HepG2 (cell line): ENCODE data around the gene COX6B1. TPM values are rescaled to one million over a fixed set of nuclear protein-coding genes. Genes with fewer than 3 reads are reported as not detected.

Source experiments
- CBX2 ChIP-seq, 2 experiments: fragments of 200-600 bp in 1 of 2; sonication (generic); formaldehyde crosslinking in 1 of 2; IDR thresholded peaks; 2 replicates each; pipeline versions ENCODE4 v1.7.0 to v1.8.1; 2018 to 2022; ENCODE audit warnings: low read depth in 2 of 2, low read length in 1 of 2, mild to moderate bottlenecking in 1 of 2, missing genetic modification reagents in 1 of 2
- CHD2 ChIP-seq: IDR thresholded peaks from 2 replicates; pipeline ENCODE4 v1.6.1; 2011; ENCODE audit warnings: low read depth, low read length, improper control_type of control experiment
- GFI1 ChIP-seq: sonication (generic); formaldehyde crosslinking; IDR thresholded peaks from 2 replicates; pipeline ENCODE4 v1.5.0; 2020; ENCODE audit warnings: missing genetic modification reagents, mild to moderate bottlenecking, borderline replicate concordance
- HDAC6 ChIP-seq: fragments of 200-600 bp; sonication (generic); IDR thresholded peaks from 2 replicates; pipeline ENCODE4 v1.7.0; 2017; ENCODE audit warnings: mild to moderate bottlenecking, antibody characterized with exemption, low read length, low read depth
- MAZ ChIP-seq, 2 experiments: sonication (generic) in 1 of 2; formaldehyde crosslinking in 1 of 2; IDR thresholded peaks; 2 replicates each; pipeline versions ENCODE4 v1.5.0 to v1.6.1; 2012 to 2020; ENCODE audit warnings: low read depth in 2 of 2, mild to moderate bottlenecking in 2 of 2, borderline replicate concordance in 1 of 2, improper control_type of control experiment in 1 of 2, low read length in 1 of 2, missing genetic modification reagents in 1 of 2, moderate library complexity in 1 of 2
- NFE2 ChIP-seq: sonication (generic); formaldehyde crosslinking; IDR thresholded peaks from 2 replicates; pipeline ENCODE4 v1.4.0; 2020; ENCODE audit warnings: missing genetic modification reagents
- PAX8 ChIP-seq: sonication (generic); formaldehyde crosslinking; IDR thresholded peaks from 2 replicates; pipeline ENCODE4 v1.8.0; 2022; ENCODE audit warnings: mild to moderate bottlenecking, missing genetic modification reagents, borderline replicate concordance
- RAD51 ChIP-seq: fragments of 450-650 bp; IDR thresholded peaks from 2 replicates; pipeline ENCODE4 v1.6.1; 2016; ENCODE audit warnings: borderline replicate concordance
- REPIN1 ChIP-seq: sonication (generic); formaldehyde crosslinking; IDR thresholded peaks from 2 replicates; pipeline ENCODE4 v1.8.0; 2022; ENCODE audit warnings: missing genetic modification reagents, low read depth, mild to moderate bottlenecking, borderline replicate concordance
- RFX3 ChIP-seq: IDR thresholded peaks from 2 replicates; pipeline ENCODE4 v1.6.1; 2016; ENCODE audit warnings: missing biosample characterization, missing genetic modification reagents
- SMAD3 ChIP-seq: sonication (generic); formaldehyde crosslinking; IDR thresholded peaks from 2 replicates; pipeline ENCODE4 v1.4.0; 2020; ENCODE audit warnings: missing genetic modification reagents
- XRCC5 ChIP-seq: fragments of 200-400 bp; formaldehyde crosslinking; optimal IDR thresholded peaks from 2 replicates; pipeline ENCODE3; 2017; ENCODE audit warnings: mild to moderate bottlenecking, low read length
- ZC3H4 ChIP-seq: sonication (generic); formaldehyde crosslinking; IDR thresholded peaks from 2 replicates; pipeline ENCODE4 v1.4.0; 2020; ENCODE audit warnings: missing genetic modification reagents, borderline replicate concordance
- ZFYVE20 ChIP-seq: sonication (generic); formaldehyde crosslinking; IDR thresholded peaks from 2 replicates; pipeline ENCODE4 v1.8.0; 2023; ENCODE audit warnings: low read depth, mild to moderate bottlenecking, moderate library complexity, missing genetic modification reagents, borderline replicate concordance
- ZKSCAN1 ChIP-seq: fragments of 150-350 bp; IDR thresholded peaks from 2 replicates; pipeline ENCODE4 v1.6.1; 2014; ENCODE audit warnings: low read length
- ZNF160 ChIP-seq: sonication (generic); formaldehyde crosslinking; IDR thresholded peaks from 2 replicates; pipeline ENCODE4 v1.8.0; 2022; ENCODE audit warnings: mild to moderate bottlenecking, inconsistent platforms, missing genetic modification reagents
- ZNF614 ChIP-seq: IDR thresholded peaks from 2 replicates; pipeline ENCODE4 v1.6.1; 2018; ENCODE audit warnings: missing biosample characterization, missing genetic modification reagents, inconsistent platforms, borderline replicate concordance
- ZSCAN9 ChIP-seq: IDR thresholded peaks from 2 replicates; pipeline ENCODE4 v1.6.1; 2016; ENCODE audit warnings: borderline replicate concordance
- polyA plus RNA-seq, 8 experiments: library from polyadenylated mRNA; depleted of rRNA in 3 of 8; stranded (reverse) in 7 of 8; unstranded in 1 of 8; fragments of >200 nt; fragmentation: Illumina TruSeq in 4 of 8; extraction: Trizol in 4 of 8; gene quantifications; 2 replicates each; pipeline versions ENCODE4 v1.2.1 to v1.2.3, GENCODE V29; 2011 to 2016; ENCODE audit warnings: low read depth in 4 of 8, missing spikeins in 1 of 8, mixed read lengths in 1 of 8; ENCODE audit not compliant: insufficient read depth in 1 of 8
- total RNA-seq, 5 experiments: library from RNA; depleted of rRNA; stranded (reverse); fragments of >200 nt; fragmentation: Illumina TruSeq; extraction: Trizol; gene quantifications; 2 replicates each; pipeline ENCODE4 v1.2.3, GENCODE V29; 2016; ENCODE audit warnings: low read depth in 1 of 5
- TF ChIP-seq, protein P1 (sequence below): sonication (generic); formaldehyde crosslinking; IDR thresholded peaks from 2 replicates; pipeline ENCODE4 v1.4.0; 2020; ENCODE audit warnings: missing genetic modification reagents
- TF ChIP-seq, protein P2 (sequence below): sonication (generic); formaldehyde crosslinking; IDR thresholded peaks from 2 replicates; pipeline ENCODE4 v1.4.0; 2020; ENCODE audit warnings: missing genetic modification reagents
- TF ChIP-seq, protein P3 (sequence below): sonication (generic); formaldehyde crosslinking; IDR thresholded peaks from 2 replicates; pipeline ENCODE4 v1.8.1; 2023; ENCODE audit warnings: mild to moderate bottlenecking, moderate library complexity, missing genetic modification reagents
- TF ChIP-seq, protein P4 (sequence below): sonication (generic); formaldehyde crosslinking; IDR thresholded peaks from 2 replicates; pipeline ENCODE4 v1.4.0; 2020; ENCODE audit warnings: missing genetic modification reagents

Gene COX6B1
- total and polyA plus RNA-seq, 2 of the 13 experiments (the other 11 are each of a cell fraction or from before 2014, with no cell fraction given): 481 to 487 TPM

GRCh38 chr19:35628565-35629331 is 19.4 kb upstream of the COX6B1 start, which contains the start of gene RBM42 (continued):
- TF ChIP-seq HDAC6 (no peak), XRCC5 (peak; percentile 78), ZFYVE20 (CRISPR knock-in tag) (no peak), RAD51 (no peak), ZC3H4 (no peak), GFI1 (CRISPR knock-in tag) (0 out of 2 replicates have a peak, but pooled peaks have one; percentile 18), NFE2 (CRISPR knock-in tag) (no peak), SMAD3 (CRISPR knock-in tag) (peak; percentile 47; the same call in 1 of the 2 replicates), CHD2 (peak; percentile 77), ZSCAN9 (no peak; the same call in 1 of the 2 replicates), ZNF614 (CRISPR knock-in tag) (0 out of 2 replicates have a peak, but pooled peaks have one; percentile 13), ZKSCAN1 (peak; percentile 85), REPIN1 (CRISPR knock-in tag) (peak; percentile 69; the same call in 1 of the 2 replicates), MAZ (IDR thresholded peaks at IDR 0.05; ENCODE audit: borderline replicate concordance, low read depth, low read length) (peak; percentile 58; the same call in 1 of the 2 replicates), MAZ (CRISPR knock-in tag; IDR thresholded peaks at IDR 0.05; ENCODE audit: low read depth) (peak; percentile 89), CBX2 (IDR thresholded peaks at IDR 0.05; ENCODE audit: low read depth, low read length) (no peak), CBX2 (CRISPR knock-in tag; IDR thresholded peaks at IDR 0.05; ENCODE audit: low read depth) (no peak), PAX8 (CRISPR knock-in tag) (no peak), RFX3 (CRISPR knock-in tag) (no peak), ZNF160 (CRISPR knock-in tag) (no peak)
- TF ChIP-seq, protein P1, sequence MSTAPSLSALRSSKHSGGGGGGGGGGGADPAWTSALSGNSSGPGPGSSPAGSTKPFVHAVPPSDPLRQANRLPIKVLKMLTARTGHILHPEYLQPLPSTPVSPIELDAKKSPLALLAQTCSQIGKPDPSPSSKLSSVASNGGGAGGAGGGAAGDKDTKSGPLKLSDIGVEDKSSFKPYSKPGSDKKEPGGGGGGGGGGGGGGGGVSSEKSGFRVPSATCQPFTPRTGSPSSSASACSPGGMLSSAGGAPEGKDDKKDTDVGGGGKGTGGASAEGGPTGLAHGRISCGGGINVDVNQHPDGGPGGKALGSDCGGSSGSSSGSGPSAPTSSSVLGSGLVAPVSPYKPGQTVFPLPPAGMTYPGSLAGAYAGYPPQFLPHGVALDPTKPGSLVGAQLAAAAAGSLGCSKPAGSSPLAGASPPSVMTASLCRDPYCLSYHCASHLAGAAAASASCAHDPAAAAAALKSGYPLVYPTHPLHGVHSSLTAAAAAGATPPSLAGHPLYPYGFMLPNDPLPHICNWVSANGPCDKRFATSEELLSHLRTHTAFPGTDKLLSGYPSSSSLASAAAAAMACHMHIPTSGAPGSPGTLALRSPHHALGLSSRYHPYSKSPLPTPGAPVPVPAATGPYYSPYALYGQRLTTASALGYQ (CRISPR knock-in tag): no peak
- TF ChIP-seq, protein P2, sequence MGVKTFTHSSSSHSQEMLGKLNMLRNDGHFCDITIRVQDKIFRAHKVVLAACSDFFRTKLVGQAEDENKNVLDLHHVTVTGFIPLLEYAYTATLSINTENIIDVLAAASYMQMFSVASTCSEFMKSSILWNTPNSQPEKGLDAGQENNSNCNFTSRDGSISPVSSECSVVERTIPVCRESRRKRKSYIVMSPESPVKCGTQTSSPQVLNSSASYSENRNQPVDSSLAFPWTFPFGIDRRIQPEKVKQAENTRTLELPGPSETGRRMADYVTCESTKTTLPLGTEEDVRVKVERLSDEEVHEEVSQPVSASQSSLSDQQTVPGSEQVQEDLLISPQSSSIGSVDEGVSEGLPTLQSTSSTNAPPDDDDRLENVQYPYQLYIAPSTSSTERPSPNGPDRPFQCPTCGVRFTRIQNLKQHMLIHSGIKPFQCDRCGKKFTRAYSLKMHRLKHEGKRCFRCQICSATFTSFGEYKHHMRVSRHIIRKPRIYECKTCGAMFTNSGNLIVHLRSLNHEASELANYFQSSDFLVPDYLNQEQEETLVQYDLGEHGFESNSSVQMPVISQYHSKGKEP (CRISPR knock-in tag): no peak
- TF ChIP-seq, protein P3, sequence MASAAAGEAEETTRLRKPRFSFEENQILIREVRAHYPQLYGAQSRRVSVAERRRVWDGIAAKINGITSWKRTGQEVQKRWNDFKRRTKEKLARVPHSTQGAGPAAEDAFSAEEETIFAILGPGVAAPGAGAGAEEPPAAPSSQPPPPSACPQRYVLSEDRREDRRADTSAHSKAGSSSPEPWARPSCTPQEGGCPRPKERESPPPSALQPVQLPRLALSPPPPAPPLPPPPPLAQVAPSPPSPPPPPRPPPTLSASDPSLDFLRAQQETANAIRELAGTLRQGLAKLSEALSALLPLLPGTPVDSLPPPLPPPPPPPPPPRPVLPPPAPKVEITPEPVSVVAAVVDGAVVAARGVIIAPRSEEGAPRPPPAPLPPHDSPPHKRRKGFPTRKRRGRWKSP: peak; percentile 78
- TF ChIP-seq, protein P4, sequence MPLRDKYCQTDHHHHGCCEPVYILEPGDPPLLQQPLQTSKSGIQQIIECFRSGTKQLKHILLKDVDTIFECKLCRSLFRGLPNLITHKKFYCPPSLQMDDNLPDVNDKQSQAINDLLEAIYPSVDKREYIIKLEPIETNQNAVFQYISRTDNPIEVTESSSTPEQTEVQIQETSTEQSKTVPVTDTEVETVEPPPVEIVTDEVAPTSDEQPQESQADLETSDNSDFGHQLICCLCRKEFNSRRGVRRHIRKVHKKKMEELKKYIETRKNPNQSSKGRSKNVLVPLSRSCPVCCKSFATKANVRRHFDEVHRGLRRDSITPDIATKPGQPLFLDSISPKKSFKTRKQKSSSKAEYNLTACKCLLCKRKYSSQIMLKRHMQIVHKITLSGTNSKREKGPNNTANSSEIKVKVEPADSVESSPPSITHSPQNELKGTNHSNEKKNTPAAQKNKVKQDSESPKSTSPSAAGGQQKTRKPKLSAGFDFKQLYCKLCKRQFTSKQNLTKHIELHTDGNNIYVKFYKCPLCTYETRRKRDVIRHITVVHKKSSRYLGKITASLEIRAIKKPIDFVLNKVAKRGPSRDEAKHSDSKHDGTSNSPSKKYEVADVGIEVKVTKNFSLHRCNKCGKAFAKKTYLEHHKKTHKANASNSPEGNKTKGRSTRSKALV: no peak
